ENCODE results near the gene EPN3. TPM values are rescaled to one million over a fixed set of nuclear protein-coding genes. Genes with fewer than 3 reads are reported as not detected.

Gene EPN3
- total and polyA plus RNA-seq, 2 donors (not counting 1 experiment from before 2014, with no cell fraction given) = not detected

GRCh38 chr17:50582741-50583140 lies 50.2 kb downstream of the EPN3 start:
- WGBS (ENCODE audit: insufficient coverage) = 69% methylated on average over 2 of the region's 2 CpGs

DNA sequence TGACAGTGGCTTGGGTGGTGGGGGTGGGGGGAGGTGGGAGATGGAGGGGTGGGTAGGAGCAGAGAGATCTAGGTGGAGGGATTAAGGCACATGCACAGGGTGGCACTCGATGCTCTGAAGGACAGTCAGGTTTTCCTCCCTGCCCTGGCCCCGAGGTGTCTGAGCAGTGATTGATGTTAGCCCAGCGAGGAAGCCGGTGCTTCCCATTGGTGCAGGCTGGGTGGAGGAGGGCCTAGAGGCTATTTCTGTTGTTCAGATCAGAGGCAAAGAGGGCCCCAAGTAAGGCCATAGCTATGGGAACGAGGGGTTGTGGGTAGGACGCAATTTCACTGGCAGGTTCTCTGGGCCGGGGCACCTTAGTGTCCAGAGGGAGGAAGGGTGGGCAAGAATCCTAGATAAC lies 51.1 kb downstream of the EPN3 start:
- no peak for DNase-seq

More at GRCh38 chr17:50582741-50583140, 50.2 kb downstream of the EPN3 start:
- Mint-ChIP-seq H3K9me3 (ENCODE audit: insufficient read depth) (no peaks in the 10 kb centered on the region), H3K4me1 (no peaks in the 10 kb centered on the region), H3K4me3 (no peak overlapping the region), H3K27me3 (peaks cover 36% of the 10 kb centered on the region), H3K27ac (no peak overlapping the region)
- Histone ChIP-seq H3K4me3 (ENCODE audit: control extremely low read depth in 1 of 5, extremely low read depth in 1 of 5, insufficient read depth in 1 of 5, low read depth in 2 of 5, low read length in 4 of 5) (no peak overlapping the region), H3K4me2 (replicated peaks; ENCODE audit: low read depth, low read length, poor library complexity, severe bottlenecking) (no peak overlapping the region), H3K4me1 (ENCODE audit: control insufficient read depth in 2 of 2, insufficient read depth in 2 of 2, low read length in 2 of 2) (no peaks in the 10 kb centered on the region), H2AFZ (ENCODE audit: insufficient read depth, low read depth, low read length, poor library complexity, severe bottlenecking) (no peak overlapping the region), H4K20me1 (ENCODE audit: control insufficient read depth, insufficient read depth, low read length, poor library complexity, severe bottlenecking) (no peaks in the 10 kb centered on the region), H3K27me3 (replicated peaks in 1 of 4; ENCODE audit: control extremely low read depth in 1 of 4, control insufficient read depth in 3 of 4, insufficient read depth in 4 of 4, low read length in 3 of 4) (peaks cover 0 to 8% (median 3%) of the 10 kb centered on the region in 4 experiments), H3K36me3 (replicated peaks in 1 of 2; ENCODE audit: control extremely low read depth in 1 of 2, control insufficient read depth in 1 of 2, extremely low read depth in 1 of 2, insufficient read depth in 2 of 2, low read length in 1 of 2) (no peaks in the 10 kb centered on the region), H3K9me3 (ENCODE audit: control extremely low read depth in 1 of 3, control insufficient read depth in 2 of 3, insufficient read depth in 1 of 3, low read length in 2 of 3) (no peaks in the 10 kb centered on the region), H3K9ac (ENCODE audit: low read length) (no peak overlapping the region), H3K27ac (ENCODE audit: low read length in 2 of 2) (no peak overlapping the region), H3K79me2 (ENCODE audit: control insufficient read depth, insufficient read depth, low read length) (no peaks in the 10 kb centered on the region)
- TF ChIP-seq EZH2 (IDR thresholded peaks at IDR 0.05; ENCODE audit: borderline replicate concordance, insufficient read depth, low read depth, low read length, poor library complexity, severe bottlenecking) = no peak
- TF ChIP-seq, protein P1, sequence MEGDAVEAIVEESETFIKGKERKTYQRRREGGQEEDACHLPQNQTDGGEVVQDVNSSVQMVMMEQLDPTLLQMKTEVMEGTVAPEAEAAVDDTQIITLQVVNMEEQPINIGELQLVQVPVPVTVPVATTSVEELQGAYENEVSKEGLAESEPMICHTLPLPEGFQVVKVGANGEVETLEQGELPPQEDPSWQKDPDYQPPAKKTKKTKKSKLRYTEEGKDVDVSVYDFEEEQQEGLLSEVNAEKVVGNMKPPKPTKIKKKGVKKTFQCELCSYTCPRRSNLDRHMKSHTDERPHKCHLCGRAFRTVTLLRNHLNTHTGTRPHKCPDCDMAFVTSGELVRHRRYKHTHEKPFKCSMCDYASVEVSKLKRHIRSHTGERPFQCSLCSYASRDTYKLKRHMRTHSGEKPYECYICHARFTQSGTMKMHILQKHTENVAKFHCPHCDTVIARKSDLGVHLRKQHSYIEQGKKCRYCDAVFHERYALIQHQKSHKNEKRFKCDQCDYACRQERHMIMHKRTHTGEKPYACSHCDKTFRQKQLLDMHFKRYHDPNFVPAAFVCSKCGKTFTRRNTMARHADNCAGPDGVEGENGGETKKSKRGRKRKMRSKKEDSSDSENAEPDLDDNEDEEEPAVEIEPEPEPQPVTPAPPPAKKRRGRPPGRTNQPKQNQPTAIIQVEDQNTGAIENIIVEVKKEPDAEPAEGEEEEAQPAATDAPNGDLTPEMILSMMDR (IDR thresholded peaks at IDR 0.05) = no peak
- ATAC-seq (ENCODE audit: low read depth) = no peak
- CTCF ChIA-PET = no interaction called here
- POLR2A ChIA-PET = no interaction called here
- no peak for DNase-seq
- intact Hi-C loops (cut with micrococcal nuclease) = no loop called here

More for the DNA sequence above, 51.1 kb downstream of the EPN3 start:
- Histone ChIP-seq H3K4me1 (ENCODE audit: control insufficient read depth in 2 of 2, insufficient read depth in 2 of 2, low read length in 2 of 2) (no peaks in the 10 kb centered on the region), H3K9me3 (ENCODE audit: control extremely low read depth in 1 of 3, control insufficient read depth in 2 of 3, insufficient read depth in 1 of 3, low read length in 2 of 3) (no peaks in the 10 kb centered on the region), H3K79me2 (ENCODE audit: control insufficient read depth, insufficient read depth, low read length) (no peaks in the 10 kb centered on the region), H3K36me3 (replicated peaks in 1 of 2; ENCODE audit: control extremely low read depth in 1 of 2, control insufficient read depth in 1 of 2, extremely low read depth in 1 of 2, insufficient read depth in 2 of 2, low read length in 1 of 2) (no peaks in the 10 kb centered on the region), H4K20me1 (ENCODE audit: control insufficient read depth, insufficient read depth, low read length, poor library complexity, severe bottlenecking) (no peaks in the 10 kb centered on the region), H3K9ac (ENCODE audit: low read length) (no peak overlapping the region), H3K4me2 (replicated peaks; ENCODE audit: low read depth, low read length, poor library complexity, severe bottlenecking) (no peak overlapping the region), H3K4me3 (ENCODE audit: control extremely low read depth in 1 of 5, extremely low read depth in 1 of 5, insufficient read depth in 1 of 5, low read depth in 2 of 5, low read length in 4 of 5) (no peak overlapping the region), H3K27ac (ENCODE audit: low read length in 2 of 2) (no peak overlapping the region), H3K27me3 (replicated peaks in 1 of 4; ENCODE audit: control extremely low read depth in 1 of 4, control insufficient read depth in 3 of 4, insufficient read depth in 4 of 4, low read length in 3 of 4) (peaks cover 0 to 8% (median 3%) of the 10 kb centered on the region in 4 experiments), H2AFZ (ENCODE audit: insufficient read depth, low read depth, low read length, poor library complexity, severe bottlenecking) (no peak overlapping the region)
- ChIA-PET POLR2A (no interaction called here), CTCF (no interaction called here)
- intact Hi-C loops (cut with micrococcal nuclease) = no loop called here
- H3K27ac Mint-ChIP-seq = no peak overlapping the region
- no peaks in the 10 kb centered on the region for H3K4me1 Mint-ChIP-seq
- WGBS (ENCODE audit: insufficient coverage) = 63% methylated on average over 7 of the region's 7 CpGs
- ATAC-seq (ENCODE audit: low read depth) = no peak
- no peaks in the 10 kb centered on the region for H3K9me3 Mint-ChIP-seq (ENCODE audit: insufficient read depth)
- H3K4me3 Mint-ChIP-seq = no peak overlapping the region
- peaks cover 33% of the 10 kb centered on the region for H3K27me3 Mint-ChIP-seq
- no peak for TF ChIP-seq EZH2 (IDR thresholded peaks at IDR 0.05; ENCODE audit: borderline replicate concordance, insufficient read depth, low read depth, low read length, poor library complexity, severe bottlenecking)
- TF ChIP-seq, protein P1 (IDR thresholded peaks at IDR 0.05) = no peak

Measured in B cell (primary cell).